ENCODE results near the gene SKI.

Gene SKI

DNA sequence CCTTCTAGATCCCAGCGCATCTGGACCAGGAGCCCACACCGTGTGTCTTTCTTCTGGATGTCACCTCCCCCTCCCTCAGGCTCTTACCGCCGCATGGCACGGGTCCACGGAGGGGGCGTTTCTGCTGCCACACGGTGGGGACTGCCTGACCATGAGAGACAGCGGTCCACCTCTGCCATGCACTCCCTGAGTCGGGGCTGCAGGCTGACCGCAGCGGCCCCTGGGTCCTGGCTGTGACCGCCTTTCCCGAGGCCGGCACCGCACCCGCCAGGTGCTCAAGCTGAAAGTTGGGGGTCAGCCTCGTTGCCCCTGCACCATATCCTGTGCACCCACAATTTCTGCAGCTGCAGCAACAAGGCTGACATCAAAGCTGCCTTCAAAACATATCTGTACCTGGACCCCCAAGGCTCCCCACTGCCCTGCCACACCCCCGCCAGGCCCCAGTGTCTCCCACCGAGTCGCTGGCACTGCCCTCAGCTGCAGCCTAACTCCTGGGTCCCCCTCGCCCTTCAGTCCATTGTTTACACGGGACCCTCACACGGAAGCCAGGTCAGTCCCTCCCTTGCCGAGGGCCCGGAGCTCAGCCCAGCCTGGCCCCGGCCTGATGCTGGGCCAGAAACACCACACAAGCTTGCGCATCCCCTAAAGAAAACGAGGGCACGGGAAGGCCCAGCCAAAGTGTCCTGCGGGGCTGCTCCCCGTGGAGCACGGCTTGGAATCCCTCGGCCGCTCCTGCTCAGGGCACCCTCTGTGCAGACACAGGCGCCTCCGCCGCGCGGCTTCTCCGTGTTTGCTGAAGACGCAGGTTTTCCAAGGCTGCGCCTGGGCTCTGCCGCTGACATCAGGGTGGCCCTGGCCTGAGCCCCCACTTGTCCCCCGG, 111.3 kb downstream of the SKI start:
- no peak for DNase-seq (ENCODE audit: low read depth in 2 of 2)

DNA sequence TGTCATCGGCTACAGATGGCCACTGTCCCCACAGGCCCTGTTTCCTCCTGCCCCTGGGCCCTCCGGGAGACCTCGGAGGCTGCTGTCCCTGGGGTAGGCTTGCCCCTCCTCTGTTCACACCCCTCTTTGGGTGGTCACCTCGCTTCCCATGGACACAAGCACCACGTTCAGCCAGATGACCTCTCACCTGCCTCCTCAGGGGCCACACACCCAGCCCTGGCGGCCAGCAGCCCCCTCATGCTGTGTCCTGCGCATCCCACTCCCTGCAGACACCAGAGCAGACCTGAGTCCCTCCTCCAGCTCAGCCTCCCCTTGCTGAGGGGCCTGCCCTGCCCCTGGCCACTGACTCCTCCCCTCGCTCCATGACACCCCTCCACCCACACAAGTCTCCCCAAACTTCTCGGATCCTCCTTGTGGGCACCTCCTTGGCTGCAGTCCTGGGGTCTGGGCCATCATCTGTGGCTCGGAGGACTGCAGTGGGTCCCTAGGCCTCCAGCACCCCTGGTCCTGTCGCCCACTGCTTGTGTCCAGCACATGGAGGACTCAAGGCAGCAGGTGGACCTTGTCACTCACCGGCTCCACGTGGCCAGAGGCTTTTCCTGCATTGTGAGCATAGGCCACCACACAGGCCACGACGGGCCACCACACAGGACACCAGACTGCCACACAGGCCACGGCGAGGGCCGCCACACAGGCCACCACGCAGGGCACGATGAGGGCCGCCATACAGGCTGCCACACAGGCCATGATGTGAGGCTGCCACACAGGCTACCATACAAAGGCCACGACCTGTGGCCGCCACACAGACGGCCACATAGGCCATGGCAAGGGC, 112.2 kb downstream of the SKI start:
- DNase-seq (ENCODE audit: low read depth in 2 of 2) = no peak

DNA sequence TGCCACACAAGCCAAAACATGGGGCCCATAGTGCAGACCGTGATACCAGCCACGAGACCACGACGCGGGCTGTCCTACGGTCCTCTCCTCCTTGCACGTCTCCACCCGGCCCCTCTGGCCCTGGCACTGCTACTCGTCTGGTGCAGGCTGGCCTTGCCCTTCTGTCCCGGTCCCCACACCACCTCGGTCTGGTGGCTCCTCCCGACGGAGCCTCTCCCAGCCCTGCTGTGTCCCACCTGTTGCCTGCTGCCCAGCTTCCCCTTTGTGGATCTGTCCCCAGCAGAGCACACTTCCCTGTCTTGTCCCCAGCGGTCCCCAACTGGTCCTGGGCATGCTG, 112.8 kb downstream of the SKI start:
- no peak for DNase-seq (ENCODE audit: low read depth in 2 of 2)

DNA sequence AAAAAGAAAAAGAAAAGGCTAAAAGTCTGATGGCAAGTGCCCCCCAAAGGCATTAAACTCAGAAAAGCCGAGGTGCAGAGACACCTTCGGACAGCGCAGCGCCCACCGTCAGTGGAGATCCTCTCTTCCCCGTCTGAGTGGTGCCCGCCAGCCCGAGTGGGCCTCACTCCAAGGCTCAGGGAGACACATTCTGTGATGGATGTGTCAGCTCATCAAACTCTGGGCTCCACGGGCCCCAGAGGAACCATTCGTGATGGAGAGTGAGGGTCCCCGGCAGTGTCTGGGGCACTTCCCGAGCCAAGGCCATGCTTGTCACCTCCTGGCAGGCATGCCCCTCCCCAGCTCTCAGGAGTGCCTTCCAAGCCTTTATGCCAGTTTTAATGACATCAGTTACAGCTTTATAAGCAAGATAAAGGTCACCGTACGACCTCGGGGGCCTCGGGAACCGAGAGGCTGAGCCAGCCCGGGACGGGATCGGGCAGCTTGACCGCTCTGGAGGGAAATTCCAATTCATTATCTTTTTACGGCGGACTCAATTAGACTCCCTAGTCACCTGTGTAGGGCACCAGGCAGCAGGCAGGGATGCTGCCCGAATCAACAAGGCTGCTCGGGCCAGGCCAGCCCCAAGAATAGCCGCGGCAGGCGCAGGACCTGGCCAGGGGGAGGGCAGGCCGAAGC, 113.7 kb downstream of the SKI start:
- DNase-seq (ENCODE audit: low read depth in 2 of 2) = no peak

DNA sequence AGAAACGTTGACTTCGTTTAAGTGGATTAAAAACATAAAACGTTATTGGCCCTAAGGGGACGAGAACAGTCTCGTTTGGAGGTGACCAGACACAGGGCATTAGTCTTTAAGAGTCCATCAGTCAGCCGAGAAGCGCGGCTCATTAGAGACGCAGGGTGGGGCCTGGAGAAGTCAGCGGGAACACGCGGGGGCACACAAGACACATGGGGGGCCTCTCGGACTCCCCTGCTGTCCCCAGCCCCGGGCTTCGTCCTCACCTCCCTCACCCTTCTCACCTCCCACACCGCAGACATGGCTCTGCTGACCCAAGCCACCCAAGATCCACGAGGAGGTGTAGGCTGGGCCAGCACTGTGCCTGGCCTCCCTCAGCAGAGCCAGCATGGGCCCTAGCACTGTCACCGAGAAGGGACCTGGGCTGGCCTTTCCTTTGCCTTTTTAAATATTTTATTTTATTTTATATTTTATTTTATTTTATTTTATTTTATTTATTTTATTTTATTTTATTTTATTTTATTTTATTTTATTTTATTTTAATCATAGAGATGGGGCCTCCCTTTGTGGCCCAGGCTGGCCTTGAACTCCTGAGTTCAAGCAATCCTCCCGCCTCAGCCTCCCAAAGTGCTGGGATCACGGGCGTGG, 114.4 kb downstream of the SKI start:
- DNase-seq (ENCODE audit: low read depth in 2 of 2) = no peak

DNA sequence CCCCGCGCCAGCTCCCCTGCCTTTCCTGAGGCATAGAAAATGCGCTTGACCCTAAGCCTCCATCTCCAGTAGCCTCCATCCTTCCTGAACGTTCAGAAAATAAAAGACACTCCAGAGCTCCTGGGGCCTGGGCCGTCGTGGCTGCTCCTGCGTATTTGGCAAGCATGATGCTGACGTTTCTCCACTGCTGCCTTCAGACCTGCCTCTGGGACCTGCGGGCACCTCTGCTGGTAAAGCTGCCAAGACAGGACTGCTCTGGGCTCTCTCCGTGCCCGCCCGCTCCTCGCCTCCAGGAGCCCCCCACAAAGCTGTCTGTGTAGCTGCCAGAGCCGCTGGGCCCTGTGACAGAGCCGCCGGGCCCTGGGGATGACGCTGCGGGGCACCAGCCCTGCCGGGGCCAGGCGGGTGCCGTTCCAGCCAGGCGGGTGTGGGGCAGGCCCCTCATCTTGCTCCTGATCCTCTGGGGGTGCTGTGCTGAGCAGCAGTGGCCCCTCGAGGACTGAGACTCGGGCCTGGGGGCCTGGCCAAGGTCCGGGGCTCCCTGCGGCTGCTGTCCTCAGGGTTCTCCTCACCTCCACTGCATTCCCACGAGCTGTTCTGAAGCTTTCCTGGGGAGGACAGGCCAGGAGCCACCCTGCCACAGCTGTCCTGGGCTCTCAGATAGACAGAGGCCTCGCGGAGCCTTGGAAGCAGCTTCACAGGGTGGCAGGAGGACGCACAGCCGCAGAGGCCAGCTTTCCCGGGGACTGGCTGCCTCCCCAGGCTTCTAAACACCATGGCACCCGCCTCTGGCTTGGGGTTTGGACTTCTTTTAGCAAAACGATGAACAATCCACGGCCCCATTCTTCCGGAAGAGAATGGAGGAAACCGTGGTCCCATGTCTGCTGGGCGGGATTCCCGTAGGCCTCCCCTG, 115.2 kb downstream of the SKI start:
- no peak for DNase-seq (ENCODE audit: low read depth in 2 of 2)

DNA sequence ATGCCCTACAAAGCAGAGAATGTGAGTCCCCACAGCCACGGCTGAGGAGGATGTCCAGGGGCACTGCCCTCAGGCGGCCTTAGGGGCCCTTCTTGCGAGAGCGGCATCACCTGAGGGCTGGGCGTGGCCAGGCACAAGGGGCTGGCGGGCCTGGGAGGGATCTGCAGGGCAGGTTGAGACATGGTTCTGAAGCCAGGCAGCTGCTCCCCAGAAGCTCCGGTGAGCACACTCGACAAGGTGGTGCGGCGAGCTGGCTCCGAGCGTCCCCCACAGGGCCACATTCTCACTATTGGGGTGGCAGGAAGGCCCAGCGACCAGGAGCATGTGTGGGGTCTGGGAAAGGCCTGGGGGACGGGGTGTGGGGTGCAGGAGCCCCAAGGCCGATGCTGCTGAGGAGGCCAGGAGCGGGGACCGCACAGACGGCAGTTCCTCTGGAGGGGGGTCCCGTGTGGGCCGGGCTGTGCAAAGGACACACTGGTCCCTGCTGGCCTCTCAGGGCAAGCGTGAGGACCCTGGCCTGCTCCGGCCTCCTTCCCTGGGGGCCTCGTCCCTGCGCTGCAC, 116.1 kb downstream of the SKI start:
- DNase-seq (ENCODE audit: low read depth in 2 of 2) = no peak

DNA sequence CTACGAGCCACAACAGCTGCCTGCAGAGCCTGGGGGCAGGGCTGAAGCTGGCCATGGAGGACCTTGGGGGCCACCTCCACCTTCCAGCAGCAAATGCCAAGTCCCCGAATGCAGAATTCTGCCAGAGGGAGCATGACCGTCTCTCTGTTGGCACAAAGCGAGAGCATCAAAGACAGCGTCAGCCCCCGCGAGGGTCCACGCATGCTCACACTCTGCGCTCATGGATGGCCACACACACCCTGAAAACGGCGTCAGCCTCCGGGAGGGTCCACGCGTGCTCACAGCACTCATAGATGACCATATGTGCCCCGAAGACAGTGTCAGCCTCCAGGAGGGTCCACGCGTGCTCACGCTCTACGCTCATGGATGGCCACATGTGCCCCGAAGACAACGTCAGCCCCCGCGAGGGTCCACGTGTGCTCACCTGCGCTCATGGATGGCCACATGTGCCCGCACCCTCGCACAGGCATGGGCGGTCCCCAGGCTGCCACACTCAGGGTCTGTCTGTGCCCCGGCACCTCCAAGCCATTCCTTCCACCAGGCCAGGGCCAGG, 116.7 kb downstream of the SKI start:
- no peak for DNase-seq (ENCODE audit: low read depth in 2 of 2)

DNA sequence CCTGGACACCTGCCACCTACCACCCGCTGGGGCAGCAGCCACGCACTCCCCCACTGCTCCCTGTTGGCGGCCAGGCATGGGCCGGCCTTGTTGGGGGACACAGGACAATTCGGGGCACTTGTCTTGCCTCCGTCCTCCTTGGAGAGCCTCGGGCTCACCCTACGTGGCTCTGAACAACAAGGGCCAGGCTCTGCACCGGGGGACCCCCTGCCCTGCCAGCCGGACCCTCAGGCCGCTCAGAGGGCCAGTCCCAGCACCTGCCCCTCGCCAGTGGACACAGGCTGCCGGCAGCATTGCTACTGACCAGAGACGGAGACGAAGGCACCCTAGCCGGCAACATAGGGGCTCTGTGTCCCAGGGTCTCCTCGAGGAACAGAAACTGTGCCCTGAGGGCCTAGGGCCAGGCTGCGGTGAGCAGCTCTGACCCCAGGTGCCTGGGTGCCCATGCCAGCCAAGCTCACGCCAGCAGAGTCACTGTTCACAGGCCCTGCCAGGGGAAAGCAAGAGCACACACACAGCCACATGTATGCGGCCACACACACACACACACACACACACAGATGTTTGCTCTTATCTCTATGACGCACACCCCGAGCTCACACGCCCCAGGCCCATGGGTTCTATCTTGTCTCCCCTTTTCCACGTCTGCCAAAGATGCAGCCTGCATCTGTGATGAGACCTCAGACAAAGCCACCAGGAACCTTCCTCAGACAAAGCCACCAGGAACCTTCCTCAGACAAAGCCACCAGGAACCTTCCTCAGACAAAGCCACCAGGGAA, 117.4 kb downstream of the SKI start:
- no peak for DNase-seq (ENCODE audit: low read depth in 2 of 2)

DNA sequence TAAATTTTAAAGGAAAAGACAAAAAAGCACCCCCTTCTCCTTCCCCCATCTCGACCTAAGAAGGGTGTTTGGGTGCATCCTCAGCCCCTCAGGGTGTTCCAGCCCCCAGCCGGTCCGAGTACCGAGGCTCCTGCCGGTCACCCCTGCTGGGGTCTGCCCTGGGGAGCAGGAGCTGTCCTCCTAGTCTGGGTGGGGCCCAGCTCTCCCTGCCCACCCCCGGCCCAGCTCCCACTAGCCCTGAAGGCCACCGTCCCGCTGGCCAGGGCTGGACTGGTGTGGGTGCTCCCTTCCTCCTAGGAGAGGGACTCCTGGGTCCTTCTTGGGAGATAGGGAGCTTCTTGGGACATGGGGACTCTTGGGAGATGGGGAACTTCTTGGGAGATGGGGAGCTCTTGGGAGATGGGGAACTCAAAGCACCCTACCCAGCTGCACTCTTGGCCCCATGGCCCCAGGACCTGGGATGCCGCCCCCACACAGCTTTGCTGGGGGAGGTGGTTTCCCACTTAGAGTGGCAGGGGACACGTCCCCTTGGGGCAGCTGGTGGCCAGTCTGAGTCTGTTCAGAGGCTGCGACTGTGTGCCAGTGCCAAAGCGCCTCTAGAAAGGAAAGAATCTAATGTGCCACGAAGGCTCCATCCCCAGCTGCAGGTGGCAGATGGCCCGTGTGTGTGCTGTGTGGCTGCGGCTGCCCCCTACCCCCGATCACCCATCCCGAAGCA, 118.7 kb downstream of the SKI start:
- no peak for DNase-seq (ENCODE audit: low read depth in 2 of 2)

DNA sequence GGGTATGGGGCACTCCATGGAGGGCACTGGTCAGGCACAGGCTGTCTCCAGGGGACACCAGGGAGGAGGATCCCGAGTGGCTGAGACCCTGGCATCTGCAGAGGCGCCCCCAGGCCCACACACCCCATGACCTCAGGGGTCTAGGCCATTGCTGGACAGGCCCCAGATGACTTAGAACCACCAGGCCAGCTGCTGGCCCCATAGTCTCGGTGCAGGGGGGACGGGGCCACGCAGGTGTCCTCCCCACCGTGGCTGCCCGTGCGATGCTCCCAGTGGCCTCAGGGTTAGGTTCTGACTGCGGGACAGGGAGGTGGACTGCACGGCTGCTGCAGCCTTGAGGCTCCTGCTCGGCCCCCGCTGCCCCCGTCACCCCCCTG, 119.3 kb downstream of the SKI start:
- no peak for DNase-seq (ENCODE audit: low read depth in 2 of 2)

DNA sequence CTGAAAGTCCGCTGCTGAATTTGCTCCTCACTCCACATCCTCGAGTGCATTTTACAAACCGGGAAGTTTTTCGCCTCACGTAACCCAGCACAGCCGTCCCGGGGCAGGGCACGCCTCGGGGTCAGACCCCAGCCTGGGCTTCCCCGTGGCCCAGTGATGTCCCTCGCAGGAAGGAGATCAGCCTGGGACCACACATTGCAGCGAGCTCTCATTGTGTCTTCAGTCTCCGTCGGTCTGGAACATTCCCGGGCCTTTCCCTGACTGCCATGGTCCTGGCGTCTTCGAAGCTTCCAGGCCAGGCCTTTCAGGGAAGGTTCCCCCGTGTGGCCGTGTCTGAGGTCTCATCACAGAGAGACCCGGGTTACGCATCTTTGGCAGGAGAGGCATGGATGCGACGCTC, 119.8 kb downstream of the SKI start:
- DNase-seq (ENCODE audit: low read depth in 2 of 2) = no peak

DNA sequence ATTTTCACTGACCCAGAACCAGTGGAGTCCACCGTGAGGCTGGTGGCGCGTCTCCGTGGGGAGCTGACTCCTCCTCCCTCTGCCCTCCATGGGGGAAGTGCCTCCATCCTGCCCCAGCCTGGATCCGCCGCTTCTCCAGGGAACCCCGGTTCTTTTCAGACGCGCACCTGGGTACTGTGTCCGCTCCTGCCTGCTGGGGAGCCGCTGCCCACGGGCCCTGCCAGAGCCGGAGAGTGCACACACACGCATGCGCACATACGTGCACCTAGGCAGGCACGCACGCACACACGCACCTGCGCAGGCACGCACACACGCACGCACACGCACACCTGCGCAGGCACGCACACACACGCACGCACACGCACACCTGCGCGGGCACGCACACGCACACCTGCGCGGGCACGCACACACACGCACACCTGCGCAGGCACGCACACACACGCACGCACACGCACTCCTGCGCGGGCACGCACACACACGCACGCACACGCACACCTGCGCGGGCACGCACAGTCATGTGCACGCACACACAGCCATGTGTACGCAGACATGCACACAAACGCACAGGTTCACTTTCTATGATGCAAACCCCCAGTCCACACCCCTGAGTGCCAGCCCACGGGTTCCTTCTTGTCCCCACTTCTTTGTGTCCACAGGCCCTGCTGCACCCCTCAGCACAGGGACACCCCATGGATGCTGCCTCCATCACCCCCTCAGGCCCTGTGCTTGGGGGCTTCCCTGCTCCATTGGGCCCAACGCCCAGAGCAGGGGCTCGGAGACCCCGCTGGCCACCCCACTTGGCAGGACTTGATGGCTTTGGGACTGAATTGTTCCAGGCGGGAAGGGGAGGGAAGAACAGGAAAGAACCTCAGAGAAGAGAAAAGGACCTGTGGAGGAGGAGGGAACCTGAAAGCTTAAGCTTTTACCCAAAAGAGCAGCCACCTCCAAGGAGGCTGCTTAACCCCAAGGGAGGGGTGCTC, 120.5 kb downstream of the SKI start:
- DNase-seq (ENCODE audit: low read depth in 2 of 2) = no peak

DNA sequence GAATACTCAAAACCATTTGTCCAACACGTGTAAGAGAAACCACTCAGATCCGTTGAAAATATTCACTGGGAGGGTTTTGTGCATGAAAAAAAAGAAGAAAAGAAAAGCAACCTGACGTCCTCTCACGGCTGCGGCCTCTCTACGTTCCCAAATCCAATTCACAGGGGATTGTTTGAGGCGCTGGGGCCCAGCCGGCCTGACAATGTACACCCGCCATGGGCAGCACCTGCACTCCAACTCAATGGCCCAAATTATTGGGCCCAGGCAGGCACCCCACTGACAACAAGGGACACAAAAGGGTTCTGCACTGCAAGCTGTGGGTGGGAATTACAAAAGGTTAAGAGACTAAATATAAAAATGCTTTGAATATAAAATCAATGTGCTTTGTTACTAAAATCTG, 121.7 kb downstream of the SKI start:
- no peak for DNase-seq (ENCODE audit: low read depth in 2 of 2)

DNA sequence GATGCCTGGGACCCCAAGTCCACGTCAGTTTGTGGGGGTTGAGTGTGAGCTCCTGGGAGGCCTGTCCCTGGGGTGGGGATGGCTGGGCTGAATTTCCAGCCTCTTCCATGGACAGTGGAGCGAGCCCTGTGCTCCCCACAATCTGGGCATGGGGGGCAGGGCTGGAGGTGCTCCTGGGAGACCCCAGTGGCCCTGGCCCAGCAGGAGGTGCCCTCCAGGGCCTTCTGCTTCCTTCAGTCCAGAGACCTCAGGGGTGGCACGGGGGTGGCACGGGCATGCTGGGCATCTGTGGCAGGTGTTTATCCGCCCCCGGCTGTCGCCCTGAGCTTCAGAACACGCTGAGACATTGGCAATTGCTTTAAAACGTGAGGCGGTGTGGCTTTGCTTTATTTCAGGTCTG, 122.4 kb downstream of the SKI start:
- no peak for DNase-seq (ENCODE audit: low read depth in 2 of 2)

DNA sequence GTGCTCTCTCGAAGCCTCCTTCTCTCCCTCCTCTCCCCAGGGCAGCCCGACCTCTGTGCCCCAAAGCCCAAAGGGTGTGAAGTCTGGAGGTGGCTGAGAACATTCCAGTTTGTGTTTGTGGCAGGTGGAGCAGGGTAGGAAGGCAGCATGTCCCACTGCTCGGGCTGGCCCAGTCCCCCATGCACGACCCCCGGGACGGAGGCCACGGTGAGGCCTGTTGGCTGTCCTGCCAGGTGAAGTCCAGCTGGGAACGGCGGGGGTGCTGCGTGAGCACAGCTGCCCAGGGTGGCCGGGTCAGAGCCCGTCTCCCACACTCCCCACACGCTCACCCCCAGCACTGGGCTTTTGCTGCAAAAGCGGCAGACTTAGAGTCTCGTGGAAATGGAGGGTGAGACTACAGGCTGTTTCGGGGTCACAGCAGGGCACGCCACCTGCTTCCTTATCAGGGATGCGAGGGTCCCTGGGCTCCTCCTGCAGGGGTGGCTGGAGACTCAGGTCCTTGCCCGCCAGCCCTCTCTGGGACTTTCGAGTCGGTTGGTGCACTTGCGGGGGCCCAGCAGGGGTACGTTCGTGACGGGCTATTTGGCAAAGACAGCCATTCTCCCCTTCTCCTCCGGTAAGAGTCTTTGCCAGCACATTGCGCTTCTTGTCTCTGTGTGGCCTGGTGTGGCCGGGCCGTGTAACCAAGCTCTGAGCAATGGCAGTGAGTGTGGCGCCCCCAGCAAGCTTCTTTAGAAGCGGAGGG, 123.0 kb downstream of the SKI start:
- no peak for DNase-seq (ENCODE audit: low read depth in 2 of 2)

DNA sequence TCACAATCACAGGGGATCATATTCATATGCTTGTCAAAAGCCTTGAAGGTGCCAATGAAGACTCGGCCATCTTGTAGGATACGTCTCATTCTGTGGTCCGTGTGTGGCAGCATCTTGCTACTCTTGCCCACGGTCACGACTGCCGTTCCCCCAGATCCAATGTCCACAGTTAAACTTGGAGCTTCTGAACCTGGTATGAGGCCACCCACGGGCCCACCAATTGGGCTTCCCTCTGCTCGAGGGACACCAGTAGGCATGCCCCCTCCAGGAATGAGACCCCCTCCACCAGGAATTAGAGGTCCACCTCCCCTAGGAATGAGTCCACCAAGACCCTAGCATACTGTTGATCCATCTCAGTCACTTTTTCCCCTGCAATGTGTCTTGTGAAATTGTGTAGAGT, 123.6 kb downstream of the SKI start:
- no peak for DNase-seq (ENCODE audit: low read depth in 2 of 2)

All from stimulated activated CD4-positive, alpha-beta T cell treated with anti-CD3 and anti-CD28 coated beads, Interleukin-12 subunit alpha, Interleukin-12 subunit beta, amount 100 ng/mL, for 24 hours (primary cell).